GM13977 (cell line): Measurements from ENCODE around the gene COL27A1.

Source experiments
- DNase-seq: peaks from one replicate; pipeline ENCODE4 v3.0.0; 2012; ENCODE audit warnings: low spot score
- in situ Hi-C: fragments of 300-500 bp; cut with MboI; formaldehyde crosslinking; loops from one replicate; pipeline ENCODE4 v1.12.0; 2022; ENCODE audit warnings: low sequenced_read_pairs, low pct_unique_long_range_greater_than_20kb, mixed read lengths, inconsistent platforms; ENCODE audit not compliant: unreplicated experiment
- TF ChIP-seq, protein P1 (sequence below): IDR thresholded peaks from 2 replicates; pipeline ENCODE4 v1.5.1; 2012; ENCODE audit warnings: mild to moderate bottlenecking, control low read depth; ENCODE audit not compliant: insufficient read depth; ENCODE audit errors: extremely low read depth, missing control alignments

Gene COL27A1

DNA sequence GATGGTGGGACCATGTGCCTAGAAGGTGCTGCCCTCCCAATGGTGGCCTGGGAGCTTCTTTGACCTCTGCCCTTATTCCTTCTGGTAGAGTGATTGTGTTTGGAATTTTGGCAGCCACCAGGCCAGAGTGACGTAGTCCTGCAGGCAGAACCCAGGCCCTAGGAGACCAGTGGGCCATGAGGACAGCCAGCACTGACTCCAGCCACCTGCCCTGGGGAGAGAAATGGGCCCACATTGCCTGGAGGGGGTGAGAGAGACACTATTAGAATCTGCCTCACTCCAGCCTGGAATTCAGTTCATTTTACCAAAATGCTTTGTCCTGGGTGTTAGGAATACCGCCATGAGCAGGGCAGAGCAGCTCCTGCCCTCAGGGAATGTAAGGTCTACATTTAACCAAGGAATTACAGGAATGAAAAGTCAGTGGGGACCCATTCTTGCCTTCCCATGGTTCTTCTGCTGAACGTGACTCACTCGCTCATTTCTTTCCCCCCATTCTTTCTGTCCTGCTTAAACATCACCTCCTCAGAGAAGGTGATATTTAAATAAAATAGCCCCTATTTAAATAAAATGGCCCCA lies 5.5 kb upstream of the COL27A1 start:
- DNase-seq = no peak
- in situ Hi-C loops = no loop called here
- TF ChIP-seq, protein P1, sequence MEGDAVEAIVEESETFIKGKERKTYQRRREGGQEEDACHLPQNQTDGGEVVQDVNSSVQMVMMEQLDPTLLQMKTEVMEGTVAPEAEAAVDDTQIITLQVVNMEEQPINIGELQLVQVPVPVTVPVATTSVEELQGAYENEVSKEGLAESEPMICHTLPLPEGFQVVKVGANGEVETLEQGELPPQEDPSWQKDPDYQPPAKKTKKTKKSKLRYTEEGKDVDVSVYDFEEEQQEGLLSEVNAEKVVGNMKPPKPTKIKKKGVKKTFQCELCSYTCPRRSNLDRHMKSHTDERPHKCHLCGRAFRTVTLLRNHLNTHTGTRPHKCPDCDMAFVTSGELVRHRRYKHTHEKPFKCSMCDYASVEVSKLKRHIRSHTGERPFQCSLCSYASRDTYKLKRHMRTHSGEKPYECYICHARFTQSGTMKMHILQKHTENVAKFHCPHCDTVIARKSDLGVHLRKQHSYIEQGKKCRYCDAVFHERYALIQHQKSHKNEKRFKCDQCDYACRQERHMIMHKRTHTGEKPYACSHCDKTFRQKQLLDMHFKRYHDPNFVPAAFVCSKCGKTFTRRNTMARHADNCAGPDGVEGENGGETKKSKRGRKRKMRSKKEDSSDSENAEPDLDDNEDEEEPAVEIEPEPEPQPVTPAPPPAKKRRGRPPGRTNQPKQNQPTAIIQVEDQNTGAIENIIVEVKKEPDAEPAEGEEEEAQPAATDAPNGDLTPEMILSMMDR = no peak

DNA sequence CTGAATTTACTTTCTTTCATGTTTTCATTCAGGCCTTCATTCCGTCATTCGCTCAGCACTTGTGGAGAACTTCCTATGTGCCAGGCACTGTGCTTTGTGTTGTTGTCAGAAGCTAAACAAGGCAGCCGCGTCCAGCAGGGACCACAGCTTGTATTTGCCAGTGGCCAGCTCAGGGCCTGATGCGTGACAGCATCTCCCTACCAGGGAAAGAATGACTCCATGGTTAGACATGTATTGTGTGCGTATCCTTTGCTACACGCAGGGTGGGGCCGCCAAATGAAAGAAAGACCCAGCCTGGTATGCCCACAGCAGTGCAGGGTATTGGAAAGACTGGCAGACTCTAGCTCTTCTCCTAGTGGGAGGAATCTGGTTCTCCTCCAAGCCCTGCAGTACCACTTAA lies 4.7 kb upstream of the COL27A1 start:
- in situ Hi-C loops = no loop called here

DNA sequence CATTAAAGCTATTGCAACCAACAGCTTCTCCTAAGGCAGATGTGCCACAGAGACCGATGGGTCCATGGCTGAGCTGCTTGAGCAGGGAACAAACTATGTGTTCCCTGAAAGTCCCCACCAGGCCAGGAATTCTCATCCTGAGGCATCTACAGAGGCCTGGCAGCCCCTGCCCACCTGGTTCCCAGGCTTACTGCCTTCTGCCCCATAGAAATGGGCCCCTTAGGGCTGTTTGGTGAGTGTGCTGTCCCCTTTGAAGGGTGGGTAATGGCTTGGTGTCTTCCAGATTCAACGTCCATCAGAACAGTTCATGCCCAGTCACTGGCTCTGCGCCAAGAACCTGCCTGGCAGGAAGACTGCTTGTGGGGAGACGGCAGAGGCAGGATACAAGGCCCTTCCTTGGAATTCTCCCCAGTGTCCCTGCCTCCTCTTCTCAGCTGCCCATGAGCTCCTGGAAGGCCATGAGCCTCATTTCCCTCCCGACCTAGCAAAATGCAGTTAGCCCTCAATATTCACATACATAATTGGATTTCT lies 3.8 kb upstream of the COL27A1 start:
- in situ Hi-C loops = no loop called here
- no peak for DNase-seq
- TF ChIP-seq, protein P1 = no peak

More for the DNA sequence above, 4.7 kb upstream of the COL27A1 start:
- TF ChIP-seq, protein P1 = no peak
- no peak for DNase-seq

DNA sequence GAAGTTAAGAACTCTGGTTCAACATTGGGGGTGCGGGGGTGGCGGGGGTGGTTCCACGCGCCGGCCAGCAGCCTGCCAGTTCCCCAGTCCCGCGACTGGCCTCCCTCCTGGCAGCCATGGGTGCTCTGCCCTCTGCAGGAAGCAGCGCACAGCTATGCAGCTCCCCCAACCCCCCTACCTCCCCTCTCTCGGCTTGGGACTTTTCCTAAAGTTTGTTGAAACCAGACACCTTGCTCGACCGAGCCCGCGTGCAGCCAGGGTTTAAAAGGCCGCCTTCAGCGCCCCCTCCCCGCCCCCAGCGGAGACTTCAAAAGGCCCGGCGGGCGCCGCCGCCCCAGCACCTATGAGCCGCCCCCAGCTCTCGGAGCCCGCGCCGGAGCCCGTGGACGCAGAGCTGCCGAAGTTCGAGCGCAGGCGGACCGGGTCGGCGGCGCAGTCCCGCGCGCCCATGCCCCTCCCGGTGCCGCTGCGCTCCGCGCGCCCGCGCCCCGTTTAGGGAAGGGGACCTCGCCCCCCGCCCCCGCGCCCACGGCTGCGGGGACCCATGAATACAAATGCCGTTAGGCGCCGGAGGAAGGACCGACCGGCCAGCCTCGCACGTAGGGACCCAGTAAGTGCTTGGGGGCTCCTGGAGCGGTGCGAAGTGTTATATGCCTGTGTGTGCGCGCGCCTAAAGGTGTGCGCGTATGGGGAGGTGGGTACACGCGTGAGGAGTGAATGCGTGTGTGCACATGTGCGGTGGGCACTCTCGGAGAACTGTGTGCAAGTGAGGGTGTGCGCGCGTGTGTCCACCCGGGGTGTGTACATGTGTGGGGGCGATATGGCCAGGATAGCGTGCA lies 1.4 kb upstream of the COL27A1 start:
- no peak for DNase-seq
- TF ChIP-seq, protein P1 = no peak
- in situ Hi-C loops = no loop called here

DNA sequence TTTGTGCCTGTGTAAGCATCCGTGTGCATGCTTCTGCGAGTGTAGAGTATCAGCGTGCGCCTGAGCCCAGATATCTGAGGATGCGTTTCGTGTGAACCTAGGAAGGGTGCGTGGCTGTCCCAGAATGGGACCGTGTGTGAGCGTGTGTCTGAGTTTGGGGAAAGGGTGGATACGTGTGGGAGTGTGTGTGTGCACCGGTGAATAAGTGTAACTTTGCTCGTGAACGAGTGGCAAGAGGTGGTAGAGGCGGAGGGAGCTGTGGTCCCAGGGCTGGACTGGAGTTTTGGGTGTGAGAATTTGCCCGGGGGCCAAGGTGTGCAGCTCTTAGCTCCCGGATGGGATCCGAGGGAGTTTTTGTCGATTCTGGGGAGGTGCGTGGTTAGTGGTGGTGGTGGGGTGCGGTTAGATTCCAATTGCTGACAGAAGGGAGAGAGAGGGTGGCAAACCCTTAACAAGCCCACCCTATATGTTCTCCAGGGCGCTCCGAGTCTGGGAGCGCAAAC lies 686 bp upstream of the COL27A1 start:
- TF ChIP-seq, protein P1 = no peak
- DNase-seq = no peak
- in situ Hi-C loops = no loop called here

DNA sequence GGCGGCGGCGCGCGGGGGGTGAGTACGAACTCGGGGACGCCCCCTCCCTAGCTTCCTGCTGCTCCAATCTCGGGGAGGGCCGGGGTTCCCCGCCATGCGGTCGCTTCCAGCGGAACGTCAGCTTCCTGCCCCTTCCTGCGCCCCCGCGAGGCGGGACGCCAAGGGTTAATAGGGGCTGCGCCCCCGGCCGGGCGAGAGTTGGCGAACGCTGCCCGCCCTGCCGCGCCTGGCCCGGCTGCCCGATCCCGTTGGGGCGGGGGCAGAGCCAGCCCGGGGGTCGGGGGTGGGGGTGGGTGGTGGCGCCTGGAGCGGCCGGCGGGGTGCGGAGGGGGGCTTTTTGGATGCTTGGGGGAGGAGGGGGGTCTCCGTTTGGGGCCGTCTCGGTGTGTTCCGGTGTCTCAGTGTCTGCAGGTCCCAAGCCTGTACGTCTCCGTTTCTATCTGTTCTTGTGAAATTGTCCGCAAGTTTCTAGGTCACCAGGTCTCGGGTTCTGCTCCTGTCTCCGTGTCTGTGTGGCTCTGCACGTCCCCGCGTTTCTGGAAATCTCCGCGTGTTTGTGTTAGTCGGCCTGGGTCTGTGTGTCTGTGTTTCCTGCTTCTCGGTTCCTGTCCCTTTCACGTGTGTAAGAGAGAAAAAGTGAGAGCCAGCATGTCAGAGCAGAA lies 789 bp downstream of the COL27A1 start:
- TF ChIP-seq, protein P1 = no peak
- in situ Hi-C loops = no loop called here
- no peak for DNase-seq
